DMS53 treated with DMSO at 0.1 percent for 48 hours (cell line): ENCODE measurements around the gene NOX1.
A peak's percentile ranks its signal among the peaks of the same experiment; 100 is the strongest.
"Not testable (repeated sequence)": the region's sequence is repeated elsewhere in the genome, so short reads cannot be mapped to it uniquely, and the experiment has no call there.

Experiments
- DNase-seq: peaks from one replicate; lab custom pipeline; 2025; ENCODE audit not compliant: unreplicated experiment; lab: John Stamatoyannopoulos, UW

Gene NOX1

GRCh38 chrX:100819837-100820666 is 54.1 kb downstream of the NOX1 start, which contains the start of gene CSTF2:
CSTF2 (plus strand) TSS chrX:100820391; CDS start chrX:100820417, 26 bp downstream.
- peak; percentile 76 for DNase-seq

- DNase-seq, result no peak
These were observed 54.7 kb downstream of the NOX1 start for GRCh38 chrX:100819534-100819836.

GRCh38 chrX:100817340-100817739 is 56.8 kb downstream of the NOX1 start:
- DNase-seq, result no peak

GRCh38 chrX:100812216-100813158 is 61.7 kb downstream of the NOX1 start:
- DNase-seq, result no peak

- not testable (repeated sequence) for DNase-seq
These were observed 65.9 kb downstream of the NOX1 start for GRCh38 chrX:100808265-100808664.

GRCh38 chrX:100804780-100805179 is 69.4 kb downstream of the NOX1 start:
- DNase-seq, result no peak

GRCh38 chrX:100802843-100803242 is 71.3 kb downstream of the NOX1 start:
- DNase-seq, result no peak

GRCh38 chrX:100798484-100799214 is 75.5 kb downstream of the NOX1 start:
- no peak for DNase-seq

GRCh38 chrX:100797359-100797758 is 76.8 kb downstream of the NOX1 start:
- DNase-seq, result no peak

GRCh38 chrX:100796371-100796770 is 77.8 kb downstream of the NOX1 start:
- not testable (repeated sequence) for DNase-seq
